Activated CD8-positive, alpha-beta T cell treated with anti-CD3 and anti-CD28 coated beads, Interleukin-2, amount 10 ng/mL, durations not matched to agents 7 days and 5 days (primary cell): ENCODE data around the gene SEMA3A. TPM values are rescaled to one million over a fixed set of nuclear protein-coding genes. Genes with fewer than 3 reads are reported as not detected.

Source experiments
- ATAC-seq: fragments of 150-1000 bp; cut with Tn5 transposase; one replicate; pipeline ENCODE4 v1.10.0; 2021; ENCODE audit warnings: moderate library complexity
- CTCF ChIA-PET: fragments of 350-600 bp; sonication (Branson Sonifier 250); formaldehyde crosslinking; loops from one replicate; lab custom pipeline; 2021; ENCODE audit warnings: antibody characterized with exemption; lab: Charles Lee
- POLR2A ChIA-PET: fragments of 350-600 bp; sonication (Branson Sonifier 250); formaldehyde crosslinking; loops from one replicate; lab custom pipeline; 2021; ENCODE audit warnings: antibody characterized with exemption; lab: Charles Lee
- DNase-seq: peaks from one replicate; pipeline ENCODE4 v3.0.0-alpha.2; 2020
- H3K27ac Mint-ChIP-seq: one replicate; pipeline ENCODE4 v1.8.0; 2021; ENCODE audit warnings: mild to moderate bottlenecking, mixed read lengths
- H3K27me3 Mint-ChIP-seq: one replicate; pipeline ENCODE4 v1.8.0; 2021; ENCODE audit warnings: low read depth, mixed read lengths
- H3K36me3 Mint-ChIP-seq: one replicate; pipeline ENCODE4 v1.8.0; 2021; ENCODE audit warnings: low read depth, mixed read lengths
- H3K4me1 Mint-ChIP-seq: one replicate; pipeline ENCODE4 v1.8.0; 2021; ENCODE audit warnings: low read depth, mixed read lengths
- H3K4me3 Mint-ChIP-seq: one replicate; pipeline ENCODE4 v1.8.0; 2021; ENCODE audit warnings: mild to moderate bottlenecking, mixed read lengths
- H3K9me3 Mint-ChIP-seq: one replicate; pipeline ENCODE4 v1.8.0; 2022; ENCODE audit warnings: mixed read lengths; ENCODE audit not compliant: insufficient read depth
- total RNA-seq, 2 experiments: library from RNA; stranded (reverse); gene quantifications; one replicate each; pipeline ENCODE4 v1.2.3, GENCODE V29; 2021

SEMA3A gene
- total RNA-seq, 2 experiments from 2014 or later: 1.9 to 2.0 TPM

- ATAC-seq (no peak), DNase-seq (no peak)
- no peaks in the 10 kb centered on the region for H3K36me3 Mint-ChIP-seq
- no peak overlapping the region for H3K4me3 Mint-ChIP-seq
- ChIA-PET POLR2A (no interaction called here), CTCF (no interaction called here)
- H3K9me3 Mint-ChIP-seq: no peaks in the 10 kb centered on the region
- peaks cover 6% of the 10 kb centered on the region for H3K4me1 Mint-ChIP-seq
- no peak overlapping the region for H3K27ac Mint-ChIP-seq
- no peaks in the 10 kb centered on the region for H3K27me3 Mint-ChIP-seq
These were observed 71.8 kb downstream of the SEMA3A start for GRCh38 chr7:84122582-84123360.

GRCh38 chr7:84117304-84117703 is 77.3 kb downstream of the SEMA3A start:
- ChIA-PET POLR2A (no interaction called here), CTCF (no interaction called here)
- Mint-ChIP-seq H3K27ac (no peak overlapping the region), H3K36me3 (no peaks in the 10 kb centered on the region), H3K27me3 (no peaks in the 10 kb centered on the region), H3K9me3 (no peaks in the 10 kb centered on the region), H3K4me3 (no peak overlapping the region), H3K4me1 (no peaks in the 10 kb centered on the region)
- no peak for ATAC-seq
- no peak for DNase-seq

DNA sequence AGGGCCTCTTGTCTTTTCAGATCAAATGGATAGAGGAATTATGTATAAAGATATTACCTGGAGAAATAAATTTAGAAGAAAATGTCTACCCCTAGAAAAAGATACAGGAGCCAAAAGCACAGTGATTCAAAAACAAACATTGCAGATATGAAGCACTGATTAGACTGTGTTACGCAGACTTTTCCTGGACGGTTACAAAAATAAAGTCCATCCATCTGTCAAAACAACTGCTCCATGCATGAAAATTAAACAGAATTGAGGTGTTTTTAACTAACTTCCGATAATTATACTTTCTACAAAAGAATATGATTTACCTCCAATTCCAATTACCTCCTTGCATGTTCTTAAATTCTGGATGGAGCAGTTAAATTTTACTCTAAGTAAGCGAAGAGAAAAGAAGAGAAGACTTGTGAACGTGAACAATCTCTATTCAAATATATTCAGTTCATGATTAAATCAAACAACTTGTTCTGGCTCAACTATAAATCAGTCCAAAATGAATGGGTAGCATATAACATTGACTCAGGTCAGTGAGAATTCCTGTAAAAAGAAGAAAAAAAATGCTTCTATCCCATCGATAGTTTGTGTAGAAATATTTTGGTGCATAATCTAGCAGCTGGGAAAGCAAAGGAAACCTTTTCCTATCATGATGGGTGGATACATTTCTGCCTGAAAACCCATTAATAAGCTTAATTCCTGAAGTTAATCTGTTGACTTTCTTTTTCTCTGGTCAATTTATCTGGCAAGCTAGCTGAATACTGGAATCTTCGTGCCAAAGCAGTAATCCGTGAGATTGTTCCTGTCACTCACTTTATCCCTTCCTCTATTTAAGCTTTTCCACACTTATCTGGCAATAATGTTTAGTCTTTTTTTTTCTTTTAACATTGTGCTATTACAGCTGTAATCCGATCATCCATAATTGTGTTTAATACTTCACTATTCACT is 80.4 kb downstream of the SEMA3A start:
- H3K27ac Mint-ChIP-seq: no peak overlapping the region
- CTCF ChIA-PET: no interaction called here
- ATAC-seq (no peak), DNase-seq (no peak)
- POLR2A ChIA-PET: no interaction called here
- H3K9me3 Mint-ChIP-seq: no peaks in the 10 kb centered on the region
- no peaks in the 10 kb centered on the region for H3K4me1 Mint-ChIP-seq
- H3K27me3 Mint-ChIP-seq: peaks cover 1% of the 10 kb centered on the region
- H3K36me3 Mint-ChIP-seq: no peaks in the 10 kb centered on the region
- no peak overlapping the region for H3K4me3 Mint-ChIP-seq

DNA sequence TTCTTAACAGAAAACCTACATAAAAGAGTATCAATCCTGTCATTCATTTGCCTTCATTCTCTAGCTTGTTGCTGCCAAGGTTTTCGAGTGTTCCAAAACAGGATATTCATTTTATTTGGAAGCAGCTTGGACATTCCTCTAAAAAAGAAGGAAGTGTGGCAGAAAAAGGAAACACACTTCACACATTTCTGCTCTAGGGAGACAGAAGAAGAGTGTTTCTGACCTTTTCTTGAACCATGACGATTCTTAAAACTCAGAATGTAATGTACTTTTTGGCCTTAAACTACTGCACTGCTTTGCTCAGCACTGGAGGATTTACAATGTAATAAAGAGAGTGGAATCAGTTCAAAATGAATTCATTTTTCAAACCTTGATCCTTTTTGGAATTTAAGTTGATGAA is 81.3 kb downstream of the SEMA3A start:
- no peaks in the 10 kb centered on the region for H3K9me3 Mint-ChIP-seq
- no peaks in the 10 kb centered on the region for H3K36me3 Mint-ChIP-seq
- no peak for ATAC-seq
- ChIA-PET CTCF (no interaction called here), POLR2A (no interaction called here)
- no peak overlapping the region for H3K4me3 Mint-ChIP-seq
- no peak for DNase-seq
- H3K27ac Mint-ChIP-seq: no peak overlapping the region
- no peaks in the 10 kb centered on the region for H3K4me1 Mint-ChIP-seq
- H3K27me3 Mint-ChIP-seq: peaks cover 1% of the 10 kb centered on the region

- Mint-ChIP-seq H3K36me3 (no peaks in the 10 kb centered on the region), H3K27me3 (peaks cover 1% of the 10 kb centered on the region), H3K9me3 (no peaks in the 10 kb centered on the region), H3K4me3 (no peak overlapping the region), H3K4me1 (no peaks in the 10 kb centered on the region), H3K27ac (no peak overlapping the region)
- no peak for DNase-seq
- no peak for ATAC-seq
- ChIA-PET CTCF (no interaction called here), POLR2A (no interaction called here)
These were observed 81.8 kb downstream of the SEMA3A start for GRCh38 chr7:84112771-84113170.

- no peaks in the 10 kb centered on the region for H3K9me3 Mint-ChIP-seq
- ATAC-seq (no peak), DNase-seq (no peak)
- ChIA-PET CTCF (no interaction called here), POLR2A (no interaction called here)
- H3K36me3 Mint-ChIP-seq: no peaks in the 10 kb centered on the region
- peaks cover 1% of the 10 kb centered on the region for H3K27me3 Mint-ChIP-seq
- no peak overlapping the region for H3K4me3 Mint-ChIP-seq
- H3K27ac Mint-ChIP-seq: no peak overlapping the region
- no peaks in the 10 kb centered on the region for H3K4me1 Mint-ChIP-seq
These were observed 82.7 kb downstream of the SEMA3A start for GRCh38 chr7:84111842-84112241.

DNA sequence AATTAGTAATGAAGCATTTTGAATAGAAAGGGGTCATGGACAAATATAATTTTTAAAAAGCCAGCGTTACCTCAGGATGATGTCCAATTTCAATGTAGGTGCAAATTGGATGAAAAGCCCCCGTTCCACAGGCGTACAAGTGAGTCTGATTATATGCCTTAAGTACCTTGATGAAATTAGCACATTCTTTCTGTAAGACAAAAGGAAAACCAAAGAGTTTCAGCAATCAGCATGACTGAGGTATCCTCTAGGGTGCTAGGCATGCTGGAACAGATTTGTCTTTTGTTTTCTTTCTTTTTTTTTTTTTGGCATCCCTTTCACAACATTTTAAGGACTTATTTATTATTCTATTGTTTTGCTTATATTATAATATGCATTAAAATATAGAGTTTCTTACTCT is 84.2 kb downstream of the SEMA3A start:
- Mint-ChIP-seq H3K4me1 (no peaks in the 10 kb centered on the region), H3K27me3 (peaks cover 1% of the 10 kb centered on the region), H3K9me3 (no peaks in the 10 kb centered on the region), H3K4me3 (no peak overlapping the region), H3K36me3 (no peaks in the 10 kb centered on the region), H3K27ac (no peak overlapping the region)
- POLR2A ChIA-PET: no interaction called here
- CTCF ChIA-PET: no interaction called here
- ATAC-seq: no peak
- DNase-seq: no peak

GRCh38 chr7:84108787-84109186 is 85.8 kb downstream of the SEMA3A start:
- H3K27ac Mint-ChIP-seq: no peak overlapping the region
- no peak overlapping the region for H3K4me3 Mint-ChIP-seq
- DNase-seq: no peak
- CTCF ChIA-PET: no interaction called here
- no peaks in the 10 kb centered on the region for H3K36me3 Mint-ChIP-seq
- H3K9me3 Mint-ChIP-seq: no peaks in the 10 kb centered on the region
- POLR2A ChIA-PET: no interaction called here
- peaks cover 1% of the 10 kb centered on the region for H3K27me3 Mint-ChIP-seq
- no peak for ATAC-seq
- H3K4me1 Mint-ChIP-seq: no peaks in the 10 kb centered on the region

DNA sequence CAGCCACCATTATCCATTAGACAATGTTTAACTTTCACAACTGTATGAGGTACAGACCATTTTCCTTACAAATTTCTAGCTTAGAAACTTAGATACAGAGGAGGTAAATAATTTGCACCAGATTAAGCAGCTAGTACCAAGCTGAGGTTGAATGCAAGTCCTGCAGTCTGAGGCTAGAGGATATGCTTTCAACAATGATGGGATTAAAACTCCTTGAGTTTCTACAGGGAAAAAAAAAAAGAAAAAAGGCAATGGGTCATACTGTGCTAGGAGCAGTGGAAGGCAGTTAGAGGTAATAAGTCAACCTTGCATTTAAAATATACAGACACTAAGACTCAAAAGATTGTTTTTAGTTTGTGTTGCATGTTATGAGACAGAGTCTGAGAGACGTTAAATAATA is 86.5 kb downstream of the SEMA3A start:
- DNase-seq (no peak), ATAC-seq (no peak)
- no peaks in the 10 kb centered on the region for H3K9me3 Mint-ChIP-seq
- H3K27me3 Mint-ChIP-seq: peaks cover 1% of the 10 kb centered on the region
- no peak overlapping the region for H3K4me3 Mint-ChIP-seq
- CTCF ChIA-PET: no interaction called here
- H3K4me1 Mint-ChIP-seq: no peaks in the 10 kb centered on the region
- H3K27ac Mint-ChIP-seq: no peak overlapping the region
- POLR2A ChIA-PET: no interaction called here
- no peaks in the 10 kb centered on the region for H3K36me3 Mint-ChIP-seq

GRCh38 chr7:84107259-84107658 is 87.3 kb downstream of the SEMA3A start:
- ATAC-seq (no peak), DNase-seq (no peak)
- H3K9me3 Mint-ChIP-seq: no peaks in the 10 kb centered on the region
- no peak overlapping the region for H3K27ac Mint-ChIP-seq
- POLR2A ChIA-PET: no interaction called here
- no peaks in the 10 kb centered on the region for H3K4me1 Mint-ChIP-seq
- peaks cover 1% of the 10 kb centered on the region for H3K27me3 Mint-ChIP-seq
- no peak overlapping the region for H3K4me3 Mint-ChIP-seq
- CTCF ChIA-PET: no interaction called here
- no peaks in the 10 kb centered on the region for H3K36me3 Mint-ChIP-seq

DNA sequence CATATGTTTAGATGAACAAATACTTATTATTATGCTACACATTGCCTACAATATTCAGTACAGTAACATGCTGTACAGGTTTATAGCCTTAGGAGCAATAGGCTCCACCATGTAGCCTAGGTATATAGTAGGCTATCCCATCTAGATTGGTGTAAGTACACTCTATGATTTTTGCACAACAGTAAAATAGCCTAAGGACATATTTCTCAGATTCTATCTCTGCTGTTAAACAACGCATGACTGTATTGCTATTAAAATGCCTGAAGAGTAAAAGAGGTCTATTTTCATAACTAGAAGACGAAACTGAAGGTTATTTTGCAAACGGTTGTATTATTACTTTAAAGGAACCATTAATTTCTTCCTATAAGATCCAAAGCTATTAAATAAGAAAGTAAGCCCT is 88.3 kb downstream of the SEMA3A start:
- ATAC-seq: no peak
- H3K9me3 Mint-ChIP-seq: no peaks in the 10 kb centered on the region
- no peaks in the 10 kb centered on the region for H3K4me1 Mint-ChIP-seq
- no peaks in the 10 kb centered on the region for H3K36me3 Mint-ChIP-seq
- CTCF ChIA-PET: no interaction called here
- POLR2A ChIA-PET: no interaction called here
- no peak overlapping the region for H3K4me3 Mint-ChIP-seq
- DNase-seq: no peak
- peaks cover 1% of the 10 kb centered on the region for H3K27me3 Mint-ChIP-seq
- no peak overlapping the region for H3K27ac Mint-ChIP-seq

DNA sequence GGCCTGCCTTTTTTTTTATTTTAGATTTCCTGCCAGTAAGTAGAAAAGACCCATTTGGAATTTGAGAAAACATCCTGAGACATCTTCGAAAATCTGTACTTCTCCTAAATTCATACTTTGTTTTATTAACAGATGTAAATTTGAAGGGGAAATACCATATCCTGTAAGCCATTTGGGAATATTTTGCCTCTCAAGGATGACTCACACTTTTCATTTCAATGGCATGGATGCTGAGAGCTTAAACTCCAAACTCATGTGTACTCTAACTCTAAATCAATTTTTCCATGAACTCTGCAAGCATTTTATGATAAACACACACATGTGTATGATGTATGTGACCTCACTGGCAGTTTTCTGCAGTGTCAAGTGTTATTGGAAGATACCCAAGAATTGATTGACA is 89.0 kb downstream of the SEMA3A start:
- no peak for DNase-seq
- ChIA-PET CTCF (no interaction called here), POLR2A (no interaction called here)
- Mint-ChIP-seq H3K4me3 (no peak overlapping the region), H3K36me3 (no peaks in the 10 kb centered on the region), H3K4me1 (no peaks in the 10 kb centered on the region), H3K9me3 (no peaks in the 10 kb centered on the region), H3K27me3 (peaks cover 1% of the 10 kb centered on the region), H3K27ac (no peak overlapping the region)
- ATAC-seq: no peak
